ENCODE measurements around the gene UTP3. TPM values are rescaled to one million over a fixed set of nuclear protein-coding genes. Genes with fewer than 3 reads are reported as not detected.
"Not testable (repeated sequence)": the region's sequence is repeated elsewhere in the genome, so short reads cannot be mapped to it uniquely, and the experiment has no call there.

The UTP3 gene
- total RNA-seq, 1 experiment from 2014 or later: 33.7 TPM

DNA sequence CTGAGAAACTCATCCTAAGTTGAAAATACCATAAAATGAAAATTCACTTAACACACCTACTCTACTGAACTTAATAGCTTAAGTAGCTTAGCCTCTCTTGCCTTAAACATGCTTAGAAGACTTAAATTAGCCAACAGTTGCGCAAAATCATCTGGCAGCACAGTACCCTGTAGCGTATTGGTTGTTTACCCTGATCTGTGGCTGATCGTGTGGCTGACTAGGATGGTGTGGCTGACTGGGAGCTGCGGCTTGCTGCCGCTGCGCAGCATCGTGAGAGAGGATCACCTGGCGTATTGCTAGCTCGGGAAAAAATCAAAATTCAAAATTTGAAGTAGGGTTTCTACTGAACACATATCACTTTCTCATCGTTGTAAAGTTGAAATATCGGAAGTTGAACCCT is 39.8 kb downstream of the UTP3 start:
- no peak overlapping the region for H3K4me3 ChIP-seq (replicated peaks in 1 of 2; ENCODE audit: low read depth in 1 of 2, low read length in 2 of 2)
- H3K27ac ChIP-seq (ENCODE audit: low read depth, low read length): no peak overlapping the region
- no TSS peak for BruUV-seq (replicated peaks)
- intact Hi-C loops (cut with micrococcal nuclease): no loop called here
- H3K36me3 ChIP-seq (ENCODE audit: control insufficient read depth in 1 of 2, insufficient read depth in 2 of 2, low read length in 2 of 2): no peaks in the 10 kb centered on the region
- DNase-seq (ENCODE audit: low read depth, low spot score): no peak
- CTCF ChIA-PET: interaction anchor here (0.7 to 1.3 kb wide), 3 partner anchors 8 to 19 kb away, joined by 3 read pairs; no protein-coding TSS in a partner anchor
- no peak overlapping the region for H2AFZ ChIP-seq (ENCODE audit: low read depth, low read length, poor library complexity, severe bottlenecking)
- POLR2A ChIA-PET: no interaction called here
- no peak for ATAC-seq
- TF ChIP-seq TCF7L2 (IDR thresholded peaks at IDR 0.05; ENCODE audit: borderline replicate concordance, extremely low read depth, insufficient read depth, insufficient read length) (no peak), EZH2phosphoT487 (IDR thresholded peaks at IDR 0.05; ENCODE audit: borderline replicate concordance) (no peak), POLR2AphosphoS5 (IDR thresholded peaks at IDR 0.05; ENCODE audit: low read depth, low read length) (no peak), CBX3 (IDR thresholded peaks at IDR 0.05; ENCODE audit: low read depth) (no peak), EGR1 (IDR thresholded peaks at IDR 0.05; ENCODE audit: low read depth) (no peak)
- TF ChIP-seq, protein P1, sequence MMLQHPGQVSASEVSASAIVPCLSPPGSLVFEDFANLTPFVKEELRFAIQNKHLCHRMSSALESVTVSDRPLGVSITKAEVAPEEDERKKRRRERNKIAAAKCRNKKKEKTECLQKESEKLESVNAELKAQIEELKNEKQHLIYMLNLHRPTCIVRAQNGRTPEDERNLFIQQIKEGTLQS (IDR thresholded peaks at IDR 0.05): no peak
- no peaks in the 10 kb centered on the region for H3K4me1 ChIP-seq (ENCODE audit: control insufficient read depth in 1 of 2, insufficient read depth in 2 of 2, low read length in 2 of 2)
- no peak overlapping the region for H3K4me2 ChIP-seq (ENCODE audit: low read length)
- H3K9ac ChIP-seq (ENCODE audit: low read length): no peak overlapping the region
- no peaks in the 10 kb centered on the region for H3K9me2 ChIP-seq (ENCODE audit: insufficient read depth)
- H3K9me3 ChIP-seq (ENCODE audit: control insufficient read depth in 1 of 2, insufficient read depth in 1 of 2, low read depth in 1 of 2, low read length in 2 of 2): no peaks in the 10 kb centered on the region
- no peaks in the 10 kb centered on the region for H4K20me1 ChIP-seq (ENCODE audit: insufficient read depth)
- no peaks in the 10 kb centered on the region for H3K79me2 ChIP-seq (ENCODE audit: insufficient read depth, low read length)
- no peaks in the 10 kb centered on the region for H3K27me3 ChIP-seq (ENCODE audit: insufficient read depth, low read length)
- RAD21 ChIA-PET (ENCODE audit: low non-redundant PET in 1 of 2, low total read pairs in 2 of 2, uncharacterized antibody in 2 of 2, unreplicated experiment in 2 of 2): no interaction called here

DNA sequence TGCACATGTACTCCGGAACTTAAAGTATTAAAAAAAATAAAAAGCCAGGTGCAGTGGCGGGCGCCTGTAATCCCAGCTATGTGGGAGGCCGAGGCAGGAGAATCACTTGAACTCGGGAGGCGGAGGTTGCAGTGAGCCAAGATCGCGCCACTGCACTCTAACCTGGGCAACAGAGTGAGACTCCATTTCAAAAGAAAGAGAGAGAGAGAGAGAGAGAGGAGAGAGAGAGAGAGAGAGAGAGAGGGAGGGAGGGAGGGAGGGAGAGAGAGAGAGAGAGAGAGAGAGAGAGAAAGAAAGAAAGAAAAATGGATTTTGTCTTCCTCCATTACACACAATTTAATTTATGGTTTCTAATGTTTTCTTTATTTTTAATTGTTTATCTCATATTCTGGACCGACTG is 44.5 kb downstream of the UTP3 start:
- H3K4me1 ChIP-seq (ENCODE audit: control insufficient read depth in 1 of 2, insufficient read depth in 2 of 2, low read length in 2 of 2): peaks cover 13 to 25% of the 10 kb centered on the region in 2 experiments; a peak in 3 of 4 replicates
- CTCF ChIA-PET; H3K27me3 ChIP-seq (ENCODE audit: insufficient read depth, low read length); RAD21 ChIA-PET (ENCODE audit: low non-redundant PET in 1 of 2, low total read pairs in 2 of 2, uncharacterized antibody in 2 of 2, unreplicated experiment in 2 of 2); H3K9me2 ChIP-seq (ENCODE audit: insufficient read depth); H2AFZ ChIP-seq (ENCODE audit: low read depth, low read length, poor library complexity, severe bottlenecking); POLR2A ChIA-PET; H3K27ac ChIP-seq (ENCODE audit: low read depth, low read length); H4K20me1 ChIP-seq (ENCODE audit: insufficient read depth); H3K9ac ChIP-seq (ENCODE audit: low read length); H3K36me3 ChIP-seq (ENCODE audit: control insufficient read depth in 1 of 2, insufficient read depth in 2 of 2, low read length in 2 of 2); intact Hi-C loops (cut with micrococcal nuclease); H3K4me2 ChIP-seq (ENCODE audit: low read length); H3K79me2 ChIP-seq (ENCODE audit: insufficient read depth, low read length); BruUV-seq (replicated peaks); ATAC-seq; H3K4me3 ChIP-seq (replicated peaks in 1 of 2; ENCODE audit: low read depth in 1 of 2, low read length in 2 of 2); H3K9me3 ChIP-seq (ENCODE audit: control insufficient read depth in 1 of 2, insufficient read depth in 1 of 2, low read depth in 1 of 2, low read length in 2 of 2); DNase-seq (ENCODE audit: low read depth, low spot score): not testable (repeated sequence)

All from HCT116 (cell line).